AG08395 (cell line): ENCODE data around the gene ATP9A.
"Not testable (repeated sequence)": the region's sequence is repeated elsewhere in the genome, so short reads cannot be mapped to it uniquely, and the experiment has no call there.

Source experiments
- DNase-seq: peaks from one replicate; pipeline ENCODE4 v3.0.0; 2012; ENCODE audit warnings: mixed read lengths, low spot score

ATP9A gene

DNA sequence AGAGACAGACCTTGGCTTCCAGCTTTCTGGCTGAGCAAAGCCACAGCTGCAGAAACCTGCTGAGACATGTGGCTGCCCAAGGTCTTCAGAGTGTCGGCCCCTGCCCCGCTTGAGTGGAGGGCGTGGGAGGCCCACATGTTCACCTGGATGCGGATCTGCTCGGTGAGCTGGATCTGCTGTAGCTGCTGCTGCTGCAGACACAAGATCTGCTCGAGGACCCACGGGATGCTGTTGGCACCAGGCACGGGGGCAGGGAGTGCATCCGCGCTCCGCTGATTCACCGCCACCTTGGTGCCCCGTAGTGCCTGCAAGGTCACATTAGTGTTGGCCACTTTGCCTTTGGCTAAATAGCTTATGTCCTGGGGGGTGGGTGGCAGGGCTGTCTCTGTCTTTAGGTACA lies 23.4 kb upstream of the ATP9A start:
- DNase-seq, result no peak

DNA sequence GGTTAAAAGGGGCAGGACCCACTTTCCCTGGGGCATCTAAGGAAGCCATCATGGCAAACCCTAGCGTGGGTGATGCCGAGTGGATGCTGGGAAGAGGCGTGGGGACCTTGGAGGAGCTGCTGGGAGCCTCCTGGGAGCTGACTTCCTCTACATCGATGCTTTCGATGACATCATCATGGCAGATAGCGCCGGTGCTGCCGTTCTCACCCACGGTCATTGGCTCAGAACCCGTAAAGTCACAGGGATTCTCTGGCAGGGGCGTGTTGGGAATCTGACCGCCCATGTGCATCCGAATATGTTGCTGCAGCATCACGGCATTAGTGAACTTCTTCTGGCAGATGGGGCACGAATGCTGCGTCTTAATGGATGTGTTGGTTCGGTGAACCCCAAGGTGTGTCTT lies 22.1 kb upstream of the ATP9A start:
- DNase-seq, result no peak

DNA sequence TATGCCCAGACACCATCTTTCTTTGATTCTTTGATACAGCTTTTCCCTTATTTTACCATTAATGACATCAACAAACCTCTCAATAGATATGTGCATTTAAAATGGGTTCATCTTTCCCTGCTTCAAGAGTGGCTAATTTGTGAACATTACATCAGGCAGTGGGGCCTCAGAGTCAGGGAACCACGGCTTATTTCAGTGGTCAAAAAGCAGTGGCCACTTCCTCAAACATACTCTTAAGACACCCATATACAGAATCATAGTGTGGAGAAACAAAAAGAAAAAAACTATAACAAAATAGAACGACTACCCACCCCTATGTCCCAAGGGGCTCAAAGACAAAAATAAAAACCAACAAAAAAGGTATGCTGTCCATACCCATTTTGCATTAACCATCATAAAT lies 21.2 kb upstream of the ATP9A start:
- no peak for DNase-seq

DNA sequence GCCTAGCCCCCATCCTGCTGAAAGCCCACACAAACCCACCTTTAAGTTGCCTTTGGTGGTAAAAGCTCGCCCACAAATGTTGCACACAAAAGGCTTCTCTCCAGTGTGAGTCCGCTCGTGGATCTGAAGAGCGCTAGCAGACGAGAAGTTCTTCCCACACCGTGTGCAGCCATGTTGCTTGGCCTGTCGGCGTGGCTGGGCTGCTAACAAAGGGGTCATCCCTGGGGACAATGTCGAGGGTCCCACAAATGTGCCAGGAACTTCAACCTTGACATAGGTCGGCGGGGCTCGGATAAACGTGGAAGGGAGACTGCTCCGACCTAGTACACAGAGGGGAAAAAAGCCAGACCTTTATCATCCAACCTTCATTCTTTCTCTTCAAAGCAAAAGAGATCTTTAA lies 20.6 kb upstream of the ATP9A start:
- no peak for DNase-seq

DNA sequence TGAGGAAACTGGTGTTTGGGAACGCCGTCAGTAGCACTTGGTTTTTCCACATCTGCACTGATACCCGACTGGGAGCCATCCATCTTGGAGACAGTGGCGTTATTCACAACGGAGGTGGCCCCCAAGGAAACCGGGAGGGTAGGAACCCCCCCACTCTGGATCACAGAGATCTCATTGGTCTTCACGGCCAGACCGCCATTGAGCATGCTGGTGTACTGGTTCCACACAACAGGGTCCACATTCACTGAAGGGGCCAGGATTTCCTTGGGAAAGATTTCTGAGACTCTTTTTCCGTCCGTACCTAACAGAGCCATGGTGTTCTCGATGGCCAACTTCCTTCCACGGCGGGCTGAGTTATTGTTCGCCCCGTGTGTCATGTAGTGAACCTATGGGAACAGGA lies 16.1 kb upstream of the ATP9A start:
- DNase-seq, result no peak

DNA sequence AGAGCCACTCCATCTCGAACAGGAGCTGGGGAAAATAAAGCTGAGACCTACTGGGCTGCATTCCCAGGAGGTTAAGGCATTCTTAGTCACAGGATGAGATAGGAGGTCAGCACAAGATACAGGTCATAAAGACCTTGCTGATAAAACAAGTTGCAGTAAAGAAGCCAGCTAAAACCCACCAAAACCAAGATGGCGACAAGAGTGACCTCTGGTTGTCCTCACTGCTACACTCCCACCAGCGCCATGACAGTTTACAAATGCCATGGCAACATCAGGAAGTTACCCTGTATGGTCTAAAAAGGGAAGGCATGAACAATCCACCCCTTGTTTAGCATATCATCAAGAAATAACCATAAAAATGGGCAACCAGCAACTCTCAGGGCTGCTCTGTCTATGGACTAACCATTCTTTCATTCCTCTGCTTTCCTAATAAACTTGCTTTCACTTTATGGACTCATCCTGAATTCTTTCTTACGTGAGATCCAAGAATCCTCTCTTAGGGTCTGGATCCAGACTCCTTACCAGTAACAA lies 10.1 kb upstream of the ATP9A start:
- DNase-seq, result not testable (repeated sequence)

DNA sequence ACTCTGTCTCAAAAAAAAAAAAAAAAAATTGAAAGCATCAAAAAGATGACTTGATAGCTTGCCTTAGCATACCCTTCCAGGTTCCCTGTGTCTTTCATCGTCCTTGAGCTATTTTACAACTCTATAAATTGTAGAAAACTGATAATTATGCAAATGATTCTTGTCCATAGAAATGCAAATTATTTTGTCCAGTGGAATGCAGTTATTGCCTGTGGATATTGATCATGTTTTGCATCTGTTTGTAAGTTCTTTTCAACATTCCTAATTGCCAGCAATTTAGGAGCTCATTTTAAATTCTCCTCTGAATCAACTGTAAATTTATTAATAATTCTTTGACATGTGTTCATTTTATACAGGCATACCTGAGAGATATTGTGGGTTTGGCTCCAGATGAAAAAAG lies 7.1 kb upstream of the ATP9A start:
- no peak for DNase-seq

DNA sequence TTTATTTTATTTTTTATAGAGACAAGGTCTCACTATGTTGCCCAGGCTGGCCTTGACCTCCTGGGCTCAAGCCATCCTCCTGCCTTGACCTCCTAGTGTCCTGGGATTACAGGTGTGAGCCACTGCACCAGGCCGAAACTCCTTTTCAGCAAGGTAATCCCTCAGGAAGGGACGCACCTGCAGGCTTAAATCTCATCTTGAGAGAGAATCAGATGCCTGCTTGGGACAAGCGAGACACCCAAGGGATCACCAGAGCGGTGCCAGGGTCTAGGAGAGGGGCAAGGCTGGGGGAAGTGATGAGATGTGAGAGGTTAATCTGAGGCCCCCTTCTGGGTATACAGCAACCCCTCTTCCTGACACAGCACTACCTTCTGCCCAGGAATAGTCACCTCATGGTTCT lies 4.0 kb upstream of the ATP9A start:
- DNase-seq, result no peak

DNA sequence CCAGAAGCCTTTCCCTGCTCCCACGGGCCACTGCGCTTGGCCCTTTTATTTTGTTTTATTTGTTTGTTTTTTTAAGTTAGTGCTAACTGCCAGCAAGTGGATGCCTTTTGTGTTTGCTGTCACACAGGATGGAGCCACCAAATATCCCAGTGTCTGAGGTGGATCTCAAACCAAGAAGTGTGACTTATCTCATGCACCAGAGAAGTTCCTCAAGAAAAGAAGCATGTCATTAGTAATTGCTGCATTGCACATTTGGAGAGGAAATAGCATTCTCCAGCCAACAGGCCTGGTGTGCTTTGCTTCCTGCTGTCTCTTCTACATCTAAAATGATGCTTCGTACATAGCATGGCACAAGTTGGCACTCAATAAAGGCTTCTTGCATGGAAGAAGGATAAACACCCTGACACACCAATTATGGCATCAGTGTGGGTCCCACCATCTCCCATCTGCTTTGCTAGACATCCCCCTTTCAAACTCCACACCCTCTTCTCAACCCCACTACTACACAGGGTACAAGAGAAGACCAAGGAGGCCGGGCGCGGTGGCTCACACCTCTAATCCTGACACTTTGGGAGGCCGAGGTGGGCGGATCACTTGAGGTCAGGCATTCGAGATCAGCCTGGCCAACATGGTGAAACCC lies 1.9 kb upstream of the ATP9A start:
- peak; percentile 36 for DNase-seq

DNA sequence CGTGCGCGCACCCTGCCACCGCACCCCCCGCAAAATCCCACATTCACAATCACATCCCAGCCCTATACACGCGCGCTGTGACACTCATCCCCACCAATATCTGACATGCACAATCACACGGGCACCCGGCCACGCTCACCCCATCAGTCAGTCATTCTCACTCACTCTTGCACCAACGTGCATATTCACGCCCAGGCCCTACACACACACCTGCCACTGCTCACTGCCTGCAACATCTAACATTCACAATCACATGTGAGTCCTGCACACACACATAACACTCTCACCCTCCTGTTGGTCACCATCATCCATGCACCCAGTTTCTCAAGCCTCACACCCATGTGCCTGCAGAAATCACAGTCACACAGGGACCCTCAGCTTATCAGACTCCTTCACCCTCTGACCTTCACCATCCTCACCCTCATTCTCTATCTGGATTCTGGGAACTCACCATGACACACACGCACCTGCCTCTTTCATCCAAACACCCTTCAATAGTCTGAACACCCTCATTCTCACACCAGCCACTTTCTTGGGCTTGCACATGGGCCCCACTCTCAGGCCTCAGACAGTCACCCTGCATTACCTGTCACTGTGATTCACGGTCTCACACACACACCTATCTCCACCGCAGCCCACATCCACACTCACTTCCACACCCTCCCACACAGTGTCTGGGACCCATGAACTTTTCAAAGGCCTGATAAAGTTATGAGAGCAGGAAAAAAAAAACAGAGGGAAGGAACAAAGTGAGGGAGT lies 748 bp upstream of the ATP9A start:
- DNase-seq, result no peak

DNA sequence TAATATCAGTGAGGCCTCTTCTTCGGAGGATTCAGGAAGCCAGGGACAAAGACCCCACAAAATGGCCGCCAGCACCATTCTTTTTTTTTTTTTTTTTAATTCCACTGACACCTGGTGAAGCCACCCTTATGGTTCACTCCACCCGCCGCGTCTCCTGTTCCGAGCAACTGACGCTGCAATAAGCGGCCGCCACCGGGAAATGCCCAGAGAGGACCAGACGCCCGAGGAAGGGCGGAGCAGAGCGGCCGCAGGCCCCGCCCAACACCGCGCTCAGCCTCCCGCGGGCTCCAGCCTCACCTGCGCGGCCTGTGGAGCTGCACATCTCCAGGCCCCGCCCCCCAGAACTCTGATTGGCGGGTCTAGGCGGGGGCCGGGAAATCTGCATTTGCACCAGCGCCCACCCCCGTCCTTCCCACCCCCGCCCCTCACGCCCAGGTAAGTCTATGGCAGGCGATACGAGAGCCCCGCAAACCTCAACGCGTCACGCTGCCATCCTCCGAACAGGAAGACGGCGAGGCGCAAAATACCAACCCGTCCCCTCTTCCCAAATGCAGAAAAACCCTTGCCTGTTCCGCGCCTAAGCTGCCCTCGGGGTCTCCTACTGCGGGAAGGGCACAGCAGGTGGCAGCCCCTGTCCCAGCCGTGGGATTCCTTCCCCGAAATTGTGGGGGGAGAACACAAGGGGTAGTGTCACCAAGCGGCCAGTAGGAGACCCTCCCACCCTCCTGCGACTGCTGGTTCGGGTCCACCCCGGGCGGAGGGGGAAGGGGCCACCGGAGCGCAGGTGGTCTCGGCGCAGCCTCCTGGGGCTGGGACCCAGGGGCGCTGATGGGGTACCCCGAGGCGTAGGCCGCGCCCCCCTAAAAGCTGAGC lies 960 bp downstream of the ATP9A start:
- DNase-seq, result peak; percentile 33

DNA sequence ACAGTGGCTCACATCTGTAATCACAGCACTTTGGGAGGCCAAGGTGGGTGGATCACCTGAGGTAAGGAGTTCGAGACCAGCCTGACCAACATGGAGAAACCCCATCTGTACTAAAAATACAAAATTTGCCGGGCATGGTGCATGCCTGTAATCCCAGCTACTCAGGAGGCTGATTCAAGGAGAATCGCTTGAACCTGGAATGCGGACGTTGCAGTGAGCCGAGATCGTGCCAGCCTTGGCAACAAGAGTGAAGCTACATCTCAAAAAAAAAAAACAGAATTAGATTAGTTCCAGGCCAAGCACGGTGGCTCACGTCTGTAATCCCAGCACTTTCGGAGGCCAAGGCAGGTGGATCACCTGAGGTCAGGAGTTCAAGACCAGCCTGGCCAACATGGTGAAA lies 2.8 kb downstream of the ATP9A start:
- DNase-seq, result not testable (repeated sequence)

DNA sequence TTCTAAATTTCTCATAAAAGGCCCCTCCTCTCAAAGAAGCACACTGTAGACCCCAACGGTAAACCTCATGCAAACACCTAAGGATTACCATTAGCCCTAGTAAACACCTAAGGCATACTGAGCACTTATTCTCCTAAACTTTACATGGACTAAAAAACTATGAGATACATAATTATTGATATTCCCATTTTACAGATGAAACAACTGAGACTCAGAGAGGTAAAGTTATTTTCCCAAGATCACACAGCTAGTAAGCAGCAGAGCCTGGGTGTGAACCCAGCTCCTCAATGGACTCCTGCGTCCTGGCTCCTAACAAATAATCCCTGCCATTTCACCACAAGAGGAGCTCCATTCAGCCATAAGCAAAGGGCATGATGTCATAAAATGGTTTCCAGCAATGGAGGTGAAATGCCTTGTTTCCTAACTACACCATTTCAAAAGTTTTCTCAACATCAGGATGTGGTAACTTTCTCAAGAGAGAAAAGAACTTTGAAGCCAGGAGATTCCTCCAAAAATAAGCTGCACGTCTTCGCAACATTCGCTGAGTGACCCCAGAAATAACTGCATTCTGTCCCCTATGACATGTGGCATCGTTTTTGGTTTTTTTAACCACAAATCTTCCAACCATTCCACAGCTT lies 4.1 kb downstream of the ATP9A start:
- DNase-seq, result peak; percentile 38

DNA sequence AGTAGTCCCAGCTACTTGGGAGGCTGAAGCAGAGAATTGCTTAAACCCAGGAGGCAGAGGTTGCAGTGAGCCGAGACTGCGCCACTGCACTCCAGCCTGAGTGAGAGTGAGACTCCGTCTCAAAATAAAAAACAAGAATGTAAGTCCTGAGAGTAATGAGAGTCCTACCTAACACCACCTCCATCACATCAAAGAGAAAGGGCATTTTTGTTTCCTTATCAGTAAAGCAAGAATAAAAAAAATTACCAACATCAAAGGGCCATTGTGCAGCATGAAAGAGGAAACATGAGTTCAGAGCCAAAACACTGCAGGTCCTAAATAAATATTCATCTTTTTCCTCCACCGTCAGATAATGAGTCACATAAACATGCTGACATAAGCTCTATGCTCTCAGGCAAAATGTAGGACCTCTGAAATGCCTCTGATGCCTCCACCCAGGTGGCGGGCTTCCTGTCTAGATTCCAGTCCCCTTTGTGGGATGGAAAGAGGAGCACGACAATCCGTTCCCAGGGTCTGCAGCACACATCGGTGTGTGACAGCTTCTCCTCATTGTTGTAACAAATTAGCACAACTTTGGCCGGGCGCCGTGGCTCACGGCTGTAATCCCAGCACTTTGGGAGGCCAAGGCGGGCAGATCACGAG lies 7.2 kb downstream of the ATP9A start:
- peak; percentile 31 for DNase-seq

DNA sequence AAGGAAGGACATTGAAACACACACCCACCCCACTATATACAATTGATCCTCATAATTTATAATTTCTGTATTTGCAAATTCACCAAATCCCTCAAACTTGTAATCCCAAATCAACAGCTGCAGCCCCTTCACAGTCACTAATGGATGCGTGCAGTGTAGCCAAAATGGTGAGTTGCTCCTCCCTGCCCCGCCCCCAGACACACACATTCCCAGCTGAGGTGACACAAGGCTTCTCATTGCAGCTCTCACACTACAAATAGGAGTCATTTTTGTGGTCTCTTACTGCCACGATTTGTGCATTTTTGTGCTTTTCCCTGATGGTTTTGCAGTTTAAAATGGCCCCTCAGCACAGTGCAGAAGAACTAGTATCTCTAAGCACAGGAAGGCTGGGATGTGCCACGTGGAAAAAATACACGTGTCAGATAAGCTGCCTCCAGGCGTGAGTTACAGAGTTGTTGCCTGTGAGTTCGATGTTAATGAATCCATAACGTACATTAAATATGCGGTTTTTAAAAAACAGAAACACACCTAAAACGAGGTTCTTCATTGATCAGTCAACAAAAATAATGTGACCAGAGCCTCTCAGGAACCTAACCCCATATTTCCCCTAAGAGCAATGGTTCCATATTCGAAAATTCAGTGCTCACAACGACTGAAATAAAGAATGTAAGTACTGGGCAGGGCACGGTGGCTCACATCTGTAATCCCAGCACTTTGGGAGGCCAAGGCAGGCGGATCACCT lies 8.2 kb downstream of the ATP9A start:
- peak; percentile 29 for DNase-seq

DNA sequence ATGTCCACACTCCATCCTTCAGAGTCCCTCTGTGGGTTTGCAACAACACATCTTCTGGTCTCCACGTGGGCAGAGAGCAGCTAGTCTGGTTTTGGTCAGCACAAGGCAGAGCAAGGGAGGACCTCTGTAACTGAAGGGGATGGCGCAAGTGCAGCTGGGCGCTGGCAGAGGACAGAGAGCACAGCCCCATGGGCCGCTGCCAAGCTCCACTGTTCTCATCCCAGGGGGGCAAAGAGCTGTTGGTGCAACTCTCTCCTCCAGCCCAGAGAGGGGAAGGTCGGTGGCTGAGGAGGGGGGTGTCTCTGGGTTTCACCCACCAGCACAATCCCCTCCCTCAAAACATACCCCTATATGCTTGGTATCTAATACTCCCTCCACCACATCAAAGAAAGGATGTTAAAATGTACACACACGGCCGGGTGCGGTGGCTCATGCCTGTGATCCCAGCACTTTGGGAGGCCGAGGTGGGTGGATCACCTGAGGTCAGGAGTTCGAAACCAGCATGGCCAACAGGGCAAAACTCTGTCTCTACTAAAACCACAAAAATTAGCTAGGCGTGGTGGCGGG lies 9.1 kb downstream of the ATP9A start:
- DNase-seq, result peak; percentile 68

DNA sequence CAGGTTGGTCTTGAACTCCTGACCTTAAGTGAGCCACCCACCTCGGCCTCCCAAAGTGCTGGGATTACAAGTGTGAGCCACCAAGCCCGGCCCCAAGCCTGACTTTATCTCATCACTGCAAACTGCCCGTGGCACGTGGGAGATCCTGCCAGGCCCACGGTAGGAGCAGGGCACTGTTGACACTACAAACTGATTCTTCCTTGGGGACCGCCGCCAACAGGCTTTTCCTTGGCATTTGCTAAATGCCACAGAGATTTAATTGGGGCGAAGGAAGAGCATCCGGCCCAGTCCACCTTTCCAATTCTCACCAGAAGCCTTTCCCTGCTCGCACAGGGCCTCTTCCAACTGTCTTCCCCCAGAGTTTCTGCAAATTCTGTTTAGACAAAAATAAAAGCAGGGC lies 11.0 kb downstream of the ATP9A start:
- no peak for DNase-seq

DNA sequence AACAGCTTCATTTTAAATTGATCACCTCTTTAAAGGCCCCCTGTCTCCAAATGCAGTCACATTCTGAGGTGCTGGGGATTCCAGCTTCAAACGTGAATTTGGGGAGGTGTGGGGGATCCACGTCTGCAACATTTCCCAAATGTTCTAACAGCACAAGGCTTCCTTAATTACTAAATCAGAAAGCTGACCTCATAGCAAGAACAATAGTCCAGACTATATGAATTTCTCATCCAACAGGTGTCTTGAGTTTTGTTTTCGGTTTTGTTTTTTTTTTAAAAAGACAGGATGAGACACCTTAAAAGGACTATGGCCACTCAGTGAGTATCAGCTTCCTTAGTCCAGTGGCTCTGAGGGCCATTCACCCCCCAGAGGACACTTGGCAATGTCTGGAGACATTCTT lies 11.5 kb downstream of the ATP9A start:
- DNase-seq, result no peak

DNA sequence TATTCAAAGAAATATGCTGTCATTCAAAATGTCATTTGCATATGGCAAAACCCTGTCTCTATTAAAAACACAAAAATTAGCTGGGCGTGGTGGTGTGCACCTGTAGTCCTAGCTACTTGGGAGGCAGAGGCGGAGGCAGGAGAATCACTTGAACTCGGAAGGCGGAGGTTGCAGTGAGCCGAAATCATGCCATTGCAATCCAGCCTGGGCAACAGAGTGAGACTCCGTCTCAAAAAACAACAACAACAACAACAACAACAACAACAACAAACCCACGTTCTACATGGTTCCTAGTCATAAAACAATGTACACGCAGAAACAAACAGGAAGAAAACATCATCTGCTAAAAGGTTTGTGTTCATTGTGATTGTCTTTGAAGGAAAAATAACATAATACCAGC lies 15.0 kb downstream of the ATP9A start:
- DNase-seq, result not testable (repeated sequence)

DNA sequence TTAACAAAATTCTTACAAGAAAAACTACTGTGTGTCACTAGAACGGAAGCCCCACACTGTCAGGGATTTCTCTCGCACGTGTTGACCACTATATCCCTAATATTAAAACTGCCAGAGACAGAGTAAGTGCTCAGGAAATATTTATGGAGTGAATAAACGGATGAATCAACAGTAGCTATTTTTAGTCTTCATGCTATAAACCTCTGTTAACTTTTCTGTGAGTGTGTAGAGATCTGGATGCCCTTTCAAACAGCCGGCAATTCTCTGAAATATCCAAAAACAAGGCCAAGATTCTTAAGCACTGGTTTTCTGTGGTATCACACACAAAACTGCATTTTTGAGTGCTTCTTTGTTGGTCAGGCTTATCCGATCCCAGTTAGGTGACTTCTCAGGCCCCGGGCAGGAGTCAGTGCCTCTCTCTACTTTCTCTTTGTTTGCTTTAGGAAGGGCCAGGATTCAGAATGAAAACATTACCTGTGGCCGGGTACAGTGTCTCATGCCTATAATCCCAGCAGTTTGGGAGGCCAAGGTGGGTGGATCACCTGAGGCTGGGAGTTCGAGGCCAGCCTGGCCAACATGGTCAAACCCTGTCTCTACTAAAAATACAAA lies 15.7 kb downstream of the ATP9A start:
- DNase-seq, result peak; percentile 75
